HL-60 (cell line): Measurements from ENCODE around the gene TMEM132A.

ENCODE experiments used
- DNase-seq, 2 experiments: peaks; one replicate each; pipeline ENCODE4 v3.0.0-alpha.2; 2010 to 2020; ENCODE audit warnings: low read depth in 1 of 2, low spot score in 1 of 2
- H3K27ac ChIP-seq: fragments of 250-450 bp; sonication (Bioruptor Pico); replicated peaks from 2 replicates; pipeline ENCODE4 v1.5.1; 2020; ENCODE audit warnings: mild to moderate bottlenecking, moderate library complexity
- H3K27me3 ChIP-seq: fragments of 250-450 bp; sonication (Bioruptor Pico); 2 replicates; pipeline ENCODE4 v1.5.1; 2021; ENCODE audit warnings: mild to moderate bottlenecking, moderate library complexity; ENCODE audit not compliant: insufficient read depth, poor library complexity, severe bottlenecking
- H3K4me3 ChIP-seq: replicated peaks from 2 replicates; pipeline ENCODE4 v1.5.1; 2011; ENCODE audit warnings: mild to moderate bottlenecking, control low read depth, low read length; ENCODE audit not compliant: insufficient read depth
- GABPA ChIP-seq: IDR thresholded peaks from 2 replicates; pipeline ENCODE4 v1.6.1; 2012; ENCODE audit warnings: low read depth
- POLR2AphosphoS5 ChIP-seq: IDR thresholded peaks from 2 replicates; pipeline ENCODE4 v1.6.1; 2012; ENCODE audit warnings: low read depth
- SPI1 ChIP-seq: IDR thresholded peaks from 2 replicates; pipeline ENCODE4 v1.6.1; 2012; ENCODE audit warnings: low read depth, mild to moderate bottlenecking, borderline replicate concordance
- TF ChIP-seq, protein P1 (sequence below): IDR thresholded peaks from 2 replicates; pipeline ENCODE4 v1.6.1; 2012; ENCODE audit warnings: low read depth; ENCODE audit not compliant: insufficient replicate concordance
- TF ChIP-seq, protein P2 (sequence below): IDR thresholded peaks from one replicate; pipeline ENCODE4 v1.5.1; 2011; ENCODE audit warnings: low read length, control low read depth, inconsistent platforms; ENCODE audit not compliant: insufficient read depth

TMEM132A gene

DNA sequence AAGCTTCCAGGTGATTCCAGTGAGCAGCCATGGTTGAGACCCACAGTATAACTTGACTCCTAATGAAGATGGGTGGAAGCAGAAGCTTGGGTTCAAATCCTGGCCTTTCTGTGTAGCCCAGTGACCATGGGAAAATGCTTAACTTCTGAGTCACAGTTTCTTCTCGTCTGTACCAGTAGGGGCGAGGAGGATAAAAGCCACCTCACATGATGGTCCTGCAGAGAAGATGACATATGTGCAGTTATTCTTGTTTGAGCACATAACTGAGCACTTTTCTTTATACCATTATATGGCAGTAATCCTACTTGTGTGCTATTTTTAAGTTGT is 5.4 kb upstream of the TMEM132A start:
- DNase-seq = no peak
- Histone ChIP-seq H3K27ac (no peak overlapping the region), H3K27me3 (peaks cover 3% of the 10 kb centered on the region), H3K4me3 (no peak overlapping the region)
- no peak for TF ChIP-seq GABPA
- TF ChIP-seq, protein P1, sequence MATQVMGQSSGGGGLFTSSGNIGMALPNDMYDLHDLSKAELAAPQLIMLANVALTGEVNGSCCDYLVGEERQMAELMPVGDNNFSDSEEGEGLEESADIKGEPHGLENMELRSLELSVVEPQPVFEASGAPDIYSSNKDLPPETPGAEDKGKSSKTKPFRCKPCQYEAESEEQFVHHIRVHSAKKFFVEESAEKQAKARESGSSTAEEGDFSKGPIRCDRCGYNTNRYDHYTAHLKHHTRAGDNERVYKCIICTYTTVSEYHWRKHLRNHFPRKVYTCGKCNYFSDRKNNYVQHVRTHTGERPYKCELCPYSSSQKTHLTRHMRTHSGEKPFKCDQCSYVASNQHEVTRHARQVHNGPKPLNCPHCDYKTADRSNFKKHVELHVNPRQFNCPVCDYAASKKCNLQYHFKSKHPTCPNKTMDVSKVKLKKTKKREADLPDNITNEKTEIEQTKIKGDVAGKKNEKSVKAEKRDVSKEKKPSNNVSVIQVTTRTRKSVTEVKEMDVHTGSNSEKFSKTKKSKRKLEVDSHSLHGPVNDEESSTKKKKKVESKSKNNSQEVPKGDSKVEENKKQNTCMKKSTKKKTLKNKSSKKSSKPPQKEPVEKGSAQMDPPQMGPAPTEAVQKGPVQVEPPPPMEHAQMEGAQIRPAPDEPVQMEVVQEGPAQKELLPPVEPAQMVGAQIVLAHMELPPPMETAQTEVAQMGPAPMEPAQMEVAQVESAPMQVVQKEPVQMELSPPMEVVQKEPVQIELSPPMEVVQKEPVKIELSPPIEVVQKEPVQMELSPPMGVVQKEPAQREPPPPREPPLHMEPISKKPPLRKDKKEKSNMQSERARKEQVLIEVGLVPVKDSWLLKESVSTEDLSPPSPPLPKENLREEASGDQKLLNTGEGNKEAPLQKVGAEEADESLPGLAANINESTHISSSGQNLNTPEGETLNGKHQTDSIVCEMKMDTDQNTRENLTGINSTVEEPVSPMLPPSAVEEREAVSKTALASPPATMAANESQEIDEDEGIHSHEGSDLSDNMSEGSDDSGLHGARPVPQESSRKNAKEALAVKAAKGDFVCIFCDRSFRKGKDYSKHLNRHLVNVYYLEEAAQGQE = no peak

DNA sequence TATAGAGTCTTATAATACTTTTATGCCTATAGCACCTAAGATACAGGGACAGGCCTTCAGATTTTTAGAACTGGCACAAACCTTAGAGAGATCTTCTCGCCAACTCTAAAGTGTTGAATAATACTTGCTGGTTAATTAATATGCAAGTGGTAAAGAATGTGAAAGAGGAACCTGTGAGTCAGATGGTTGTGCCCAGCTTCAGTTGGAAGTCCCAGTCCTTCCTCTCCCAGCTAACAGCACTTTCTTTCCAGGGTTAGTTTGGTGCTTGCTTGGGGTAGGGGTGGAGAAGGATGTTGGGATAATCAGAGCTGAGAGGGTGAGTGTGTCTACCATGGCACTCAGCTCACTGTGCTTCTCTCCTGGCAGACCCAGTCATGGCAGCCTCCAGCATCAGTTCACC is 4.9 kb upstream of the TMEM132A start:
- Histone ChIP-seq H3K27ac (no peak overlapping the region), H3K4me3 (no peak overlapping the region), H3K27me3 (peaks cover 6% of the 10 kb centered on the region)
- DNase-seq = peak in 1 of 2 experiments; percentile 34
- TF ChIP-seq, protein P2, sequence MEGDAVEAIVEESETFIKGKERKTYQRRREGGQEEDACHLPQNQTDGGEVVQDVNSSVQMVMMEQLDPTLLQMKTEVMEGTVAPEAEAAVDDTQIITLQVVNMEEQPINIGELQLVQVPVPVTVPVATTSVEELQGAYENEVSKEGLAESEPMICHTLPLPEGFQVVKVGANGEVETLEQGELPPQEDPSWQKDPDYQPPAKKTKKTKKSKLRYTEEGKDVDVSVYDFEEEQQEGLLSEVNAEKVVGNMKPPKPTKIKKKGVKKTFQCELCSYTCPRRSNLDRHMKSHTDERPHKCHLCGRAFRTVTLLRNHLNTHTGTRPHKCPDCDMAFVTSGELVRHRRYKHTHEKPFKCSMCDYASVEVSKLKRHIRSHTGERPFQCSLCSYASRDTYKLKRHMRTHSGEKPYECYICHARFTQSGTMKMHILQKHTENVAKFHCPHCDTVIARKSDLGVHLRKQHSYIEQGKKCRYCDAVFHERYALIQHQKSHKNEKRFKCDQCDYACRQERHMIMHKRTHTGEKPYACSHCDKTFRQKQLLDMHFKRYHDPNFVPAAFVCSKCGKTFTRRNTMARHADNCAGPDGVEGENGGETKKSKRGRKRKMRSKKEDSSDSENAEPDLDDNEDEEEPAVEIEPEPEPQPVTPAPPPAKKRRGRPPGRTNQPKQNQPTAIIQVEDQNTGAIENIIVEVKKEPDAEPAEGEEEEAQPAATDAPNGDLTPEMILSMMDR = no peak
- TF ChIP-seq, protein P1 = no peak
- TF ChIP-seq POLR2AphosphoS5 (no peak), SPI1 (peak; percentile 33; the same call in 1 of the 2 replicates), GABPA (no peak)

DNA sequence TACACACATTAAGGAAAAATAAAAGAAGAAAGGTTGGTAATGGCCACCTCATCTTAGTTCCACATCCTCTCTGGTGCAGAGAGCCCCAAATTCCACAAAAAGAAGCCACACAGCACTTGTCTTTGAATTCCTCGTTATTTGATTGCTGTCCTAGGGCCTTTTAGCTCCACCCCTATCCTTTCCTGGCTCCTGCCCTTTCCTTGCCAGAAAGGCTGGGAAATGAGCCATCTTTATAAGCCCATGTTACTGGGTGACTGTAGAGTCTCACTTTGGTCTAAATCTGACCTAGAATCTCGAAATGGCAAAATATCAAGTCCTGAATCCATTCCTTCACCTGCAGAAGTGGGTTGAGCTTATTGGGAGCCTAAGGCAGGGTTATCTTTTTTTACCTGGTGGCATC is 4.3 kb upstream of the TMEM132A start:
- no peak overlapping the region for H3K27ac ChIP-seq

More for the DNA sequence above, 4.3 kb upstream of the TMEM132A start:
- no peak for DNase-seq
- Histone ChIP-seq H3K27me3 (peaks cover 11% of the 10 kb centered on the region), H3K4me3 (no peak overlapping the region)
- TF ChIP-seq, protein P1 = no peak
- no peak for TF ChIP-seq SPI1
- TF ChIP-seq, protein P2 = no peak
- no peak for TF ChIP-seq GABPA
- TF ChIP-seq POLR2AphosphoS5 = no peak
